ENCODE results near the gene ANKS3. TPM values are rescaled to one million over a fixed set of nuclear protein-coding genes. Genes with fewer than 3 reads are reported as not detected.

Gene ANKS3
- total and polyA plus RNA-seq, 2 experiments from 2014 or later = 22.5 to 24.9 TPM

DNA sequence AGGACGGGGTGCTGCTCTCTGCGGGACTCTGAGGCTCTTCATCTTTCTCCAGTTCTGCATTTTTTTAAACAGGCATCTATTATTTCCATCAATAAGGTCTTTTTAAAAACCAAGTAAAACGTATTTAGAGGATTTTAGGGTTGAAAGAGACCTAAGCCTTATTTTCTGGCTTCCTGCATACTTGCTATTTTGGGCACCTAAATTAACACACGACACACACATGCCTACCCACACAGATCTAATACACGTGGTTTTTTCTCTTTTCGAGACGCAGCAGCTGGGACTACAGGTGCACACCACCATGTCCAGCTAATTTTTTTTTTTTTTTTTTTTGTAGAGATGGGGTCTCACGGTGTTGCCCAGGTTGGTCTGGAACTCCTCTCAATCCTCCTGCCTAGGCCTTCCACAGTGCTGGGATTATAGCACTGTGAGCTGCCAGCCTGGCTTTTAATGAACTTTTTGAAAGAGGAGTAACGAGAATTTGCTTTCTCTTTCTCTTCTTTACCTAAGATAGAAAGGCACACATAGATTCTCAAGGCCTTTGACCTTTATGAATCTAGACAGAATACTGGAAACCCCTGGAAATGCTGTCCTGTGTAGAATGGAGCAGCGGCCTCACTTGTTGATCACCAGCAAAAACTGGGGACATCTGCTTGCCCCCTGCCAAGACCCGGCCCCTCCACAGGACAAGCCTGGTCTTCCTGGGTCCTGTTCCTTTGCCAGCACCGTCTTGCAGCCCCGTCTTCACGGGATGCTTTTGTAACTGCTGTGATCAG is 14.0 kb upstream of the ANKS3 start:
- peaks cover 12% of the 10 kb centered on the region; the same call in 2 of the 3 replicates for H3K36me3 Mint-ChIP-seq (ENCODE audit: low read depth)
- Histone ChIP-seq H3F3A (replicated peaks; ENCODE audit: low read depth) (peaks cover 3% of the 10 kb centered on the region; the same call in 1 of the 2 replicates), H3K9me2 (ENCODE audit: insufficient read depth) (no peaks in the 10 kb centered on the region), H3K36me3 (ENCODE audit: insufficient read depth) (no peaks in the 10 kb centered on the region), H3K27me3 (ENCODE audit: insufficient read depth) (no peaks in the 10 kb centered on the region), H3K4me2 (no peak overlapping the region), H3K79me2 (replicated peaks; ENCODE audit: insufficient read depth) (no peaks in the 10 kb centered on the region), H3K4me1 (ENCODE audit: insufficient read depth) (peaks cover 10% of the 10 kb centered on the region), H3K27ac (ENCODE audit: low read depth) (no peak overlapping the region), H3K4me3 (no peak overlapping the region), H2AFZ (no peak overlapping the region), H4K20me1 (replicated peaks; ENCODE audit: insufficient read depth) (no peaks in the 10 kb centered on the region; the same call in 1 of the 2 replicates)
- ATAC-seq = no peak
- no peak overlapping the region for H3K4me3 Mint-ChIP-seq
- peaks cover 11% of the 10 kb centered on the region for H3K27me3 Mint-ChIP-seq (ENCODE audit: insufficient read depth, low read depth, poor library complexity)
- H3K4me1 Mint-ChIP-seq = peaks cover 13% of the 10 kb centered on the region
- TF ChIP-seq EZH2 (IDR thresholded peaks at IDR 0.05; ENCODE audit: low read depth, unreplicated experiment) (no peak), STAT1 (IDR thresholded peaks at IDR 0.05; ENCODE audit: unreplicated experiment) (no peak), ZNF331 (CRISPR knock-in tag; IDR thresholded peaks at IDR 0.05; ENCODE audit: low read depth) (no peak), ZNF114 (CRISPR knock-in tag; IDR thresholded peaks at IDR 0.05) (no peak), NANOG (IDR thresholded peaks at IDR 0.05; ENCODE audit: borderline replicate concordance) (no peak)
- TF ChIP-seq, protein P1, sequence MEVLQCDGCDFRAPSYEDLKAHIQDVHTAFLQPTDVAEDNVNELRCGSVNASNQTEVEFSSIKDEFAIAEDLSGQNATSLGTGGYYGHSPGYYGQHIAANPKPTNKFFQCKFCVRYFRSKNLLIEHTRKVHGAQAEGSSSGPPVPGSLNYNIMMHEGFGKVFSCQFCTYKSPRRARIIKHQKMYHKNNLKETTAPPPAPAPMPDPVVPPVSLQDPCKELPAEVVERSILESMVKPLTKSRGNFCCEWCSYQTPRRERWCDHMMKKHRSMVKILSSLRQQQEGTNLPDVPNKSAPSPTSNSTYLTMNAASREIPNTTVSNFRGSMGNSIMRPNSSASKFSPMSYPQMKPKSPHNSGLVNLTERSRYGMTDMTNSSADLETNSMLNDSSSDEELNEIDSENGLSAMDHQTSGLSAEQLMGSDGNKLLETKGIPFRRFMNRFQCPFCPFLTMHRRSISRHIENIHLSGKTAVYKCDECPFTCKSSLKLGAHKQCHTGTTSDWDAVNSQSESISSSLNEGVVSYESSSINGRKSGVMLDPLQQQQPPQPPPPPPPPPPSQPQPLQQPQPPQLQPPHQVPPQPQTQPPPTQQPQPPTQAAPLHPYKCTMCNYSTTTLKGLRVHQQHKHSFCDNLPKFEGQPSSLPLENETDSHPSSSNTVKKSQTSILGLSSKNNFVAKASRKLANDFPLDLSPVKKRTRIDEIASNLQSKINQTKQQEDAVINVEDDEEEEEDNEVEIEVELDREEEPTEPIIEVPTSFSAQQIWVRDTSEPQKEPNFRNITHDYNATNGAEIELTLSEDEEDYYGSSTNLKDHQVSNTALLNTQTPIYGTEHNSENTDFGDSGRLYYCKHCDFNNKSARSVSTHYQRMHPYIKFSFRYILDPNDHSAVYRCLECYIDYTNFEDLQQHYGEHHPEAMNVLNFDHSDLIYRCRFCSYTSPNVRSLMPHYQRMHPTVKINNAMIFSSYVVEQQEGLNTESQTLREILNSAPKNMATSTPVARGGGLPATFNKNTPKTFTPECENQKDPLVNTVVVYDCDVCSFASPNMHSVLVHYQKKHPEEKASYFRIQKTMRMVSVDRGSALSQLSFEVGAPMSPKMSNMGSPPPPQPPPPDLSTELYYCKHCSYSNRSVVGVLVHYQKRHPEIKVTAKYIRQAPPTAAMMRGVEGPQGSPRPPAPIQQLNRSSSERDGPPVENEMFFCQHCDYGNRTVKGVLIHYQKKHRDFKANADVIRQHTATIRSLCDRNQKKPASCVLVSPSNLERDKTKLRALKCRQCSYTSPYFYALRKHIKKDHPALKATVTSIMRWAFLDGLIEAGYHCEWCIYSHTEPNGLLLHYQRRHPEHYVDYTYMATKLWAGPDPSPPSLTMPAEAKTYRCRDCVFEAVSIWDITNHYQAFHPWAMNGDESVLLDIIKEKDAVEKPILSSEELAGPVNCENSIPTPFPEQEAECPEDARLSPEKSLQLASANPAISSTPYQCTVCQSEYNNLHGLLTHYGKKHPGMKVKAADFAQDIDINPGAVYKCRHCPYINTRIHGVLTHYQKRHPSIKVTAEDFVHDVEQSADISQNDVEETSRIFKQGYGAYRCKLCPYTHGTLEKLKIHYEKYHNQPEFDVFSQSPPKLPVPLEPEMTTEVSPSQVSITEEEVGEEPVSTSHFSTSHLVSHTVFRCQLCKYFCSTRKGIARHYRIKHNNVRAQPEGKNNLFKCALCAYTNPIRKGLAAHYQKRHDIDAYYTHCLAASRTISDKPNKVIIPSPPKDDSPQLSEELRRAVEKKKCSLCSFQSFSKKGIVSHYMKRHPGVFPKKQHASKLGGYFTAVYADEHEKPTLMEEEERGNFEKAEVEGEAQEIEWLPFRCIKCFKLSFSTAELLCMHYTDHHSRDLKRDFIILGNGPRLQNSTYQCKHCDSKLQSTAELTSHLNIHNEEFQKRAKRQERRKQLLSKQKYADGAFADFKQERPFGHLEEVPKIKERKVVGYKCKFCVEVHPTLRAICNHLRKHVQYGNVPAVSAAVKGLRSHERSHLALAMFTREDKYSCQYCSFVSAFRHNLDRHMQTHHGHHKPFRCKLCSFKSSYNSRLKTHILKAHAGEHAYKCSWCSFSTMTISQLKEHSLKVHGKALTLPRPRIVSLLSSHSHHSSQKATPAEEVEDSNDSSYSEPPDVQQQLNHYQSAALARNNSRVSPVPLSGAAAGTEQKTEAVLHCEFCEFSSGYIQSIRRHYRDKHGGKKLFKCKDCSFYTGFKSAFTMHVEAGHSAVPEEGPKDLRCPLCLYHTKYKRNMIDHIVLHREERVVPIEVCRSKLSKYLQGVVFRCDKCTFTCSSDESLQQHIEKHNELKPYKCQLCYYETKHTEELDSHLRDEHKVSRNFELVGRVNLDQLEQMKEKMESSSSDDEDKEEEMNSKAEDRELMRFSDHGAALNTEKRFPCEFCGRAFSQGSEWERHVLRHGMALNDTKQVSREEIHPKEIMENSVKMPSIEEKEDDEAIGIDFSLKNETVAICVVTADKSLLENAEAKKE (CRISPR knock-in tag; IDR thresholded peaks at IDR 0.05) = no peak
- TF ChIP-seq, protein P2, sequence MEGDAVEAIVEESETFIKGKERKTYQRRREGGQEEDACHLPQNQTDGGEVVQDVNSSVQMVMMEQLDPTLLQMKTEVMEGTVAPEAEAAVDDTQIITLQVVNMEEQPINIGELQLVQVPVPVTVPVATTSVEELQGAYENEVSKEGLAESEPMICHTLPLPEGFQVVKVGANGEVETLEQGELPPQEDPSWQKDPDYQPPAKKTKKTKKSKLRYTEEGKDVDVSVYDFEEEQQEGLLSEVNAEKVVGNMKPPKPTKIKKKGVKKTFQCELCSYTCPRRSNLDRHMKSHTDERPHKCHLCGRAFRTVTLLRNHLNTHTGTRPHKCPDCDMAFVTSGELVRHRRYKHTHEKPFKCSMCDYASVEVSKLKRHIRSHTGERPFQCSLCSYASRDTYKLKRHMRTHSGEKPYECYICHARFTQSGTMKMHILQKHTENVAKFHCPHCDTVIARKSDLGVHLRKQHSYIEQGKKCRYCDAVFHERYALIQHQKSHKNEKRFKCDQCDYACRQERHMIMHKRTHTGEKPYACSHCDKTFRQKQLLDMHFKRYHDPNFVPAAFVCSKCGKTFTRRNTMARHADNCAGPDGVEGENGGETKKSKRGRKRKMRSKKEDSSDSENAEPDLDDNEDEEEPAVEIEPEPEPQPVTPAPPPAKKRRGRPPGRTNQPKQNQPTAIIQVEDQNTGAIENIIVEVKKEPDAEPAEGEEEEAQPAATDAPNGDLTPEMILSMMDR (conservative IDR thresholded peaks at IDR 0.05; ENCODE audit: low read depth in 2 of 2) = no peak
- TF ChIP-seq, protein P3, sequence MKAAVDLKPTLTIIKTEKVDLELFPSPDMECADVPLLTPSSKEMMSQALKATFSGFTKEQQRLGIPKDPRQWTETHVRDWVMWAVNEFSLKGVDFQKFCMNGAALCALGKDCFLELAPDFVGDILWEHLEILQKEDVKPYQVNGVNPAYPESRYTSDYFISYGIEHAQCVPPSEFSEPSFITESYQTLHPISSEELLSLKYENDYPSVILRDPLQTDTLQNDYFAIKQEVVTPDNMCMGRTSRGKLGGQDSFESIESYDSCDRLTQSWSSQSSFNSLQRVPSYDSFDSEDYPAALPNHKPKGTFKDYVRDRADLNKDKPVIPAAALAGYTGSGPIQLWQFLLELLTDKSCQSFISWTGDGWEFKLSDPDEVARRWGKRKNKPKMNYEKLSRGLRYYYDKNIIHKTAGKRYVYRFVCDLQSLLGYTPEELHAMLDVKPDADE (IDR thresholded peaks at IDR 0.05) = no peak
- DNase-seq (ENCODE audit: low spot score) = no peak
- no peaks in the 10 kb centered on the region for H3K9me3 Mint-ChIP-seq
- H3K27ac Mint-ChIP-seq = no peak overlapping the region
